GM18502 (cell line): ENCODE data around the gene CAPZB.
"Not testable (repeated sequence)": the region's sequence is repeated elsewhere in the genome, so short reads cannot be mapped to it uniquely, and the experiment has no call there.

ENCODE experiments used
- ATAC-seq: cut with Tn5 transposase; IDR thresholded peaks from one replicate; pipeline ENCODE4 v1.9.1; 2021; ENCODE audit warnings: mild to moderate bottlenecking; ENCODE audit not compliant: unreplicated experiment, poor library complexity

Gene CAPZB

DNA sequence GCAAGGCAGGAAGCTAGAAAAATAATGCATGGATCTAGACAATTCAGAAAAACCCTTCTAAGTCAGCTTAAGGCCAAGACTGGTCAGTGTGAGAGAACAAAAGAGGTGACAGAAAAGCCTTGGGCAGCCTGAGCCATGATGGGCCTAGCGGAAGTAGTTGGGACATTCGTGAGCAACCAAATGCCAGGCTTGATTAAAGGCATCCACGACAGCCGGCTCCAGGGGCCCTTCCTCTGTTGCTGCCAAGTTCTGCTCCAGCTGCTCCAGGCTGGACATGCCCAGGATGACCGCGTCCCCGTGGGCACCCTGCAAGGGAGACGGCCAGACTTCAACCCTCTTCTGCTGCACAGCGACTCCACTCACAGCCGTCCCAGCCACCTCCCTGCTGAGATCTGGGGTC, 181.3 kb downstream of the CAPZB start:
- not testable (repeated sequence) for ATAC-seq

- no peak for ATAC-seq
Observed at GRCh38 chr1:19300211-19300610, 185.1 kb downstream of the CAPZB start.

DNA sequence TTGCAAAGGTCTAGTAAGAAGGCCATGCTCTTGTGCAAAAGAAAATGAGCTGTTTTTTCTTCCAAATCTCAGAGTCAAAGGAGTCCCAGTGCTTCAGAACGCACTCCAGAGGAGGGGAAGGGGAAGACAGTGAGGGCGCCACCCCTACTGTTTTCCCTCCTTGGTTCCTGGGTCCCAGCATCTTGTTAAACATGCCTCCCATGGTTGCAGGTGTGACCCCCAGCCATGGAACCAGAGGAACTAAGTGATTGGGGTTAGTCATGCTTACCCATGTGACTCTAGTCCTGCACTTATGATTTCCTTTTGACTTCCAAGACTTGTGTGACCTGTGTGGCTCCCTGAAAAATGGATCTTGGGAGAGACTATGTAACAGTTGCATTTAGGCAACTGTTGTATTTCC, 190.7 kb downstream of the CAPZB start:
- no peak for ATAC-seq

DNA sequence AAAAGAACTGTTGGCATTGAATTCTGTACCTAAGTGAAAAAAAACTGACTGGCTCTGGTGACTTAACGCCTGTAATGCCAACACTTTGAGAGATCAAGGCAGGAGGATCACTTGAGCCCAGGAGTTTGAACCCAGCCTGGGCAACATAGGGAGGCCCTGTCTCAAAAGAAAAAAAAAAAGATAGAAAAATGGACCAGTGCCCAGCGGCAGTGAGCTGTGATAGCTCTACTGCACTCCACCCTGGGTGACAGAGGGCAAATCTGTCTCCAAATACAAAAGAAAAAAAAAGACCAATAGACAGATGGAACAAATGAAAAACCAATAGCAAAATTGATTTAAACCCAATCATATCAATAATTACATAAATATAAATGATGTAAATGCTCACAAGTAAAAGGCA, 196.1 kb downstream of the CAPZB start:
- ATAC-seq: no peak
